ENCODE results near the gene CMTM6.
"Not testable (repeated sequence)": the region's sequence is repeated elsewhere in the genome, so short reads cannot be mapped to it uniquely, and the experiment has no call there.

The CMTM6 gene

DNA sequence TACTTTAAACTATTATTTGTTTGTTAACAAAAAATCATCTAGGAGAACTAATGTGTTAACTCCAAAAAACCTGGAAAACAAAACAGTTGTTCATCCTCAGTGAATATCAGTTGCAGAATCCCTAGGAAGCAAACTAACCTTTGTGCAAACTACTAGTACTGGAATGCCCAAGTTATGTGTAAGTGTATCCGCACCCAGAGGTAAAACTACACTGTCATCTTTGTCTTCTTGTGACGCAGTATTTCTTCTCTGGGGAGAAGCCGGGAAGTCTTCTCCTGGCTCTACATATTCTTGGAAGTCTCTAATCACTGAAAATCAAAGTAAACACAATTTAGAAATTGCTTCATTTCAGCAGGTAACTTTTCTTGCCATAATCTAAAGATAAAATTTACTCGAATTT, 38.2 kb upstream of the CMTM6 start:
- H3K36me3 ChIP-seq (ENCODE audit: control insufficient read depth in 4 of 4, insufficient read depth in 4 of 4, low read length in 3 of 4), result peaks cover 2 to 21% (median 10%) of the 10 kb centered on the region in 4 experiments
- DNase-seq, result no peak
- H3K9me3 ChIP-seq (ENCODE audit: control extremely low read depth in 1 of 5, control insufficient read depth in 4 of 5, insufficient read depth in 2 of 5, low read depth in 1 of 5, low read length in 4 of 5), result no peaks in the 10 kb centered on the region
- no peaks in the 10 kb centered on the region for H3K27me3 ChIP-seq (replicated peaks in 2 of 5; ENCODE audit: control insufficient read depth in 4 of 5, insufficient read depth in 5 of 5, low read length in 4 of 5)
- no peaks in the 10 kb centered on the region for H3K4me1 ChIP-seq (ENCODE audit: control extremely low read depth in 1 of 4, control insufficient read depth in 4 of 4, insufficient read depth in 4 of 4, low read length in 3 of 4)
- CTCF ChIA-PET, result no interaction called here
- H3K27ac ChIP-seq (ENCODE audit: insufficient read depth in 1 of 2, low read depth in 1 of 2, low read length in 2 of 2, poor library complexity in 1 of 2, severe bottlenecking in 2 of 2), result no peak overlapping the region
- H3K4me3 ChIP-seq (ENCODE audit: control insufficient read depth in 1 of 7, extremely low read depth in 1 of 7, insufficient read depth in 4 of 7, low read depth in 2 of 7, low read length in 6 of 7), result no peak overlapping the region
- POLR2A ChIA-PET, result no interaction called here
- WGBS (ENCODE audit: insufficient coverage), result 93% methylated on average over 3 of the region's 4 CpGs

DNA sequence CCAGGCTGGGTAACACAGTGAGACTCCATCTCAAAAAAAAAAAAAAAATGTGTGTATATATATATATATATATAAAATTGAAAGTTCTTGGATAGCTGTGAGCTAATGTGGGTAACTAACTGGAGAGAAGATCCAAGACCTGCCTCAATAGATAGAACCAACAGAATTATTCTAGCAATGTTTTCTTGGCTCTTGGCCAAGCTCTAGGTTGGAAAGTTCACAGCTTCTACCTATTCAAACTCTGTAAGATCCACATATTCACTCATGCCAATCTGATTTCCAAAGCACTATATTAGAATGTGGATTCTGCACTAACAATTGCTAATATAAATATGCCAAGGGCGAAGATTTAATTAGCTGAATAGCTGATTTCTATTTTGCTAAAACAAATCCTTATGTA, 29.8 kb upstream of the CMTM6 start:
- Histone ChIP-seq H3K27ac (ENCODE audit: insufficient read depth in 1 of 2, low read depth in 1 of 2, low read length in 2 of 2, poor library complexity in 1 of 2, severe bottlenecking in 2 of 2) (no peak overlapping the region), H3K36me3 (ENCODE audit: control insufficient read depth in 4 of 4, insufficient read depth in 4 of 4, low read length in 3 of 4) (peaks cover 12 to 40% (median 30%) of the 10 kb centered on the region in 4 experiments), H3K4me3 (ENCODE audit: control insufficient read depth in 1 of 7, extremely low read depth in 1 of 7, insufficient read depth in 4 of 7, low read depth in 2 of 7, low read length in 6 of 7) (no peak overlapping the region), H3K4me1 (ENCODE audit: control extremely low read depth in 1 of 4, control insufficient read depth in 4 of 4, insufficient read depth in 4 of 4, low read length in 3 of 4) (peaks cover 0 to 2% (median 0%) of the 10 kb centered on the region in 4 experiments), H3K9me3 (ENCODE audit: control extremely low read depth in 1 of 5, control insufficient read depth in 4 of 5, insufficient read depth in 2 of 5, low read depth in 1 of 5, low read length in 4 of 5) (no peaks in the 10 kb centered on the region), H3K27me3 (replicated peaks in 2 of 5; ENCODE audit: control insufficient read depth in 4 of 5, insufficient read depth in 5 of 5, low read length in 4 of 5) (no peaks in the 10 kb centered on the region)
- WGBS (ENCODE audit: insufficient coverage), result no CpG with 5 or more reads among the region's 1 CpG
- no peak for DNase-seq
- ChIA-PET CTCF (interaction anchor here (0.9 kb wide), 1 partner anchor 19 kb away, joined by 3 read pairs; no protein-coding TSS in a partner anchor), POLR2A (interaction anchor here (0.6 kb wide), 1 partner anchor 24 kb away, joined by 4 read pairs; no protein-coding TSS in a partner anchor)

DNA sequence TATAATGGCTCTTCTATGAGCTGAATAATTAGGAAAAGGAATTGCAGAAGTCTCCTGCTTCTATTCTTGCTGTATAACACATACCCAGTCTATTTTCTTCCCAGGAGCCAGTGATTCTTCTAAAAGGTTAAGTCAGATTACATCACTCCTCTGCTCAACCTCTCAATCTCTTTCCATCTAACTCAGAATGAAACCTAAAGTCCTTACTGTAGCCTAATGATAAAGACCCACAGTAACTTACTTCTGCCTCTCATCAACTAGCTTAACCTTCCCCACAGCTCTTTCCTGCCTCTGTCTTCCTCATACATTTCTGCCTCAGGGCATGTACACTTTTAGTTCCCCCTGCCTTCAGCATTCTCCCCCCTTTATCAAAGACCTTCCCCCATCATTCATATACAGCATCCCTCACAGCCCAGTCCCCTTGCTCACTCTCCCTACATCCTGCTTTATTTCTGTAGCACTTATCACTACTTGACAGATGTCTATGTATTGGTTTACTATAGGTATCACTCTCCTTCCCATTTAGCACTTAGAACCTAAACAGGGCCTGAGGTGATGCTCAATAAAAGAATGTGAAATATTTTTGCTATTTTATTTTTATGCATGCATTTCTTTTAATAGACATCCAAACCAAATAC, 28.5 kb upstream of the CMTM6 start:
- Histone ChIP-seq H3K27me3 (replicated peaks in 2 of 5; ENCODE audit: control insufficient read depth in 4 of 5, insufficient read depth in 5 of 5, low read length in 4 of 5) (no peaks in the 10 kb centered on the region), H3K4me1 (ENCODE audit: control extremely low read depth in 1 of 4, control insufficient read depth in 4 of 4, insufficient read depth in 4 of 4, low read length in 3 of 4) (peaks cover 0 to 2% (median 0%) of the 10 kb centered on the region in 4 experiments), H3K36me3 (ENCODE audit: control insufficient read depth in 4 of 4, insufficient read depth in 4 of 4, low read length in 3 of 4) (peaks cover 17 to 49% (median 35%) of the 10 kb centered on the region in 4 experiments), H3K9me3 (ENCODE audit: control extremely low read depth in 1 of 5, control insufficient read depth in 4 of 5, insufficient read depth in 2 of 5, low read depth in 1 of 5, low read length in 4 of 5) (no peaks in the 10 kb centered on the region), H3K27ac (ENCODE audit: insufficient read depth in 1 of 2, low read depth in 1 of 2, low read length in 2 of 2, poor library complexity in 1 of 2, severe bottlenecking in 2 of 2) (no peak overlapping the region), H3K4me3 (ENCODE audit: control insufficient read depth in 1 of 7, extremely low read depth in 1 of 7, insufficient read depth in 4 of 7, low read depth in 2 of 7, low read length in 6 of 7) (no peak overlapping the region)
- DNase-seq, result no peak
- CTCF ChIA-PET, result interaction anchor here (0.9 to 1.6 kb wide), 4 partner anchors 9 to 144 kb away, joined by 3 to 4 read pairs (median 3); no protein-coding TSS in a partner anchor
- POLR2A ChIA-PET, result no interaction called here

DNA sequence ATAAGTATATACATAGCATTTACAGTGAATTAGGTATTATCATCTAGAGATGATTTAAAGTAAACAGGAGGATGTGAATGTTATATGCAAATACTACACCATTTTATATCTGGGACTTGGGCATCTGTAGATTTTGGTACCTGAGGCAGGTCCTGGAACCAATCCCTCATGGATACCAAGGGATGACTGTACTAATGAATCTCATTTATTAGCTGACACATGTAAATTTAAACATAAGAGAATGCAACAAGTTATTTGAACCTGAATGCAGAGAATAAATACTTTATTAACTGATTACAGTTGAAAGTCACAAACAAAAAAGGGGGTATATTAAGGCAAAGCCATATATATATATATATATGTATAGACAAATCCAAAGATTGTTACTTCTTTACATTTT, 23.1 kb upstream of the CMTM6 start:
- peaks cover 17 to 40% (median 24%) of the 10 kb centered on the region in 4 experiments for H3K36me3 ChIP-seq (ENCODE audit: control insufficient read depth in 4 of 4, insufficient read depth in 4 of 4, low read length in 3 of 4)
- no peaks in the 10 kb centered on the region for H3K27me3 ChIP-seq (replicated peaks in 2 of 5; ENCODE audit: control insufficient read depth in 4 of 5, insufficient read depth in 5 of 5, low read length in 4 of 5)
- H3K4me1 ChIP-seq (ENCODE audit: control extremely low read depth in 1 of 4, control insufficient read depth in 4 of 4, insufficient read depth in 4 of 4, low read length in 3 of 4), result peaks cover 0 to 11% (median under 1%) of the 10 kb centered on the region in 4 experiments
- ChIA-PET POLR2A (no interaction called here), CTCF (no interaction called here)
- no peak for DNase-seq
- no peak overlapping the region for H3K4me3 ChIP-seq (ENCODE audit: control insufficient read depth in 1 of 7, extremely low read depth in 1 of 7, insufficient read depth in 4 of 7, low read depth in 2 of 7, low read length in 6 of 7)
- H3K9me3 ChIP-seq (ENCODE audit: control extremely low read depth in 1 of 5, control insufficient read depth in 4 of 5, insufficient read depth in 2 of 5, low read depth in 1 of 5, low read length in 4 of 5), result no peaks in the 10 kb centered on the region
- H3K27ac ChIP-seq (ENCODE audit: insufficient read depth in 1 of 2, low read depth in 1 of 2, low read length in 2 of 2, poor library complexity in 1 of 2, severe bottlenecking in 2 of 2), result no peak overlapping the region

DNA sequence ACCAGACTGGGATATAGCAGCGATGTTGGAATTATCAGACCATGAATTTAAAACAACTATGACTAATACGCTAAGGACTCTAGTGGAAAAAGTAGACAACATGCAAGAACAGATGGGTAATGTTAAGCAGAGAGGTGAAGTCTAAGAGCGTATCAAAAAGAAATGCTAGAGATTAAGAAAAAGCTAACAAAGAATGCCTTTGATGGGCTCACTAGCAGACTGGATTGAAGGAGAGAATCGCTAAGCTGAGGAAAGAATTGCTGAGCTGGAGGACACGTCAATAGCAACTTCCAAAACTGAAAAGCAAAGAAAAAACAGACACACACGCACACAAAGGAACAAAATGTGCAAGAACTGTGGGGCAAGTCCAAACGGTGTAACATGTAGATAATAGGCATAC, 20.0 kb upstream of the CMTM6 start:
- CTCF ChIA-PET, result interaction anchor here (0.9 to 2.7 kb wide), 2 partner anchors 8 to 12 kb away, joined by 4 to 8 read pairs; no protein-coding TSS in a partner anchor
- DNase-seq, result no peak
- POLR2A ChIA-PET, result no interaction called here
- H3K36me3 ChIP-seq (ENCODE audit: control insufficient read depth in 4 of 4, insufficient read depth in 4 of 4, low read length in 3 of 4), result peaks cover 7 to 26% (median 14%) of the 10 kb centered on the region in 4 experiments
- peaks cover 0 to 11% (median under 1%) of the 10 kb centered on the region in 4 experiments for H3K4me1 ChIP-seq (ENCODE audit: control extremely low read depth in 1 of 4, control insufficient read depth in 4 of 4, insufficient read depth in 4 of 4, low read length in 3 of 4)
- 67% methylated on average over 3 of the region's 7 CpGs for WGBS (ENCODE audit: insufficient coverage)
- no peak overlapping the region for H3K4me3 ChIP-seq (ENCODE audit: control insufficient read depth in 1 of 7, extremely low read depth in 1 of 7, insufficient read depth in 4 of 7, low read depth in 2 of 7, low read length in 6 of 7)
- H3K9me3 ChIP-seq (ENCODE audit: control extremely low read depth in 1 of 5, control insufficient read depth in 4 of 5, insufficient read depth in 2 of 5, low read depth in 1 of 5, low read length in 4 of 5), result no peaks in the 10 kb centered on the region
- no peaks in the 10 kb centered on the region for H3K27me3 ChIP-seq (replicated peaks in 2 of 5; ENCODE audit: control insufficient read depth in 4 of 5, insufficient read depth in 5 of 5, low read length in 4 of 5)
- no peak overlapping the region for H3K27ac ChIP-seq (ENCODE audit: insufficient read depth in 1 of 2, low read depth in 1 of 2, low read length in 2 of 2, poor library complexity in 1 of 2, severe bottlenecking in 2 of 2)

DNA sequence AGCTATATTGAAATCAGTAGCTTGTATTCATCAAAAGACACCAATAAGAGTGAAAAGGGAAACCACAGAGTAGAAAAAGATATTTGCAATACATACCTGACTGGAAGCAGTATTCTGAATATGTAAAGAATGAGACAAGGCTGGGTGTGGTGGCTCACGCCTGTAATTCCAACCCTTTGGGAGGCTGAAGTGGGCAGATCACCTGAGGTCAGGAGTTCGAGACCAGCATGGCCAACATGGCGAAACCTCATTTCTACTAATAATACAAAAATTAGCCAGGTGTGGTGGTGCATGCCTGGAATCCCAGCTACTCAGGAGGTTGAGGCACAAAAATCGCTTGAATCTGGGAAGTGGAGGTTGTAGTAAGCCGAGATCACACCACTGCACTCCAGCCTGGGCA, 16.3 kb upstream of the CMTM6 start:
- H3K36me3 ChIP-seq (ENCODE audit: control insufficient read depth in 4 of 4, insufficient read depth in 4 of 4, low read length in 3 of 4); DNase-seq; H3K27ac ChIP-seq (ENCODE audit: insufficient read depth in 1 of 2, low read depth in 1 of 2, low read length in 2 of 2, poor library complexity in 1 of 2, severe bottlenecking in 2 of 2); H3K27me3 ChIP-seq (replicated peaks in 2 of 5; ENCODE audit: control insufficient read depth in 4 of 5, insufficient read depth in 5 of 5, low read length in 4 of 5); POLR2A ChIA-PET; H3K4me3 ChIP-seq (ENCODE audit: control insufficient read depth in 1 of 7, extremely low read depth in 1 of 7, insufficient read depth in 4 of 7, low read depth in 2 of 7, low read length in 6 of 7); H3K9me3 ChIP-seq (ENCODE audit: control extremely low read depth in 1 of 5, control insufficient read depth in 4 of 5, insufficient read depth in 2 of 5, low read depth in 1 of 5, low read length in 4 of 5): not testable (repeated sequence)
- CTCF ChIA-PET, result interaction anchor here (0.6 to 1.0 kb wide), 5 partner anchors 8 to 150 kb away, joined by 3 to 4 read pairs (median 3); no protein-coding TSS in a partner anchor
- WGBS (ENCODE audit: insufficient coverage), result no CpG with 5 or more reads among the region's 5 CpGs
- peaks cover 0 to 17% (median 3%) of the 10 kb centered on the region in 4 experiments for H3K4me1 ChIP-seq (ENCODE audit: control extremely low read depth in 1 of 4, control insufficient read depth in 4 of 4, insufficient read depth in 4 of 4, low read length in 3 of 4)

DNA sequence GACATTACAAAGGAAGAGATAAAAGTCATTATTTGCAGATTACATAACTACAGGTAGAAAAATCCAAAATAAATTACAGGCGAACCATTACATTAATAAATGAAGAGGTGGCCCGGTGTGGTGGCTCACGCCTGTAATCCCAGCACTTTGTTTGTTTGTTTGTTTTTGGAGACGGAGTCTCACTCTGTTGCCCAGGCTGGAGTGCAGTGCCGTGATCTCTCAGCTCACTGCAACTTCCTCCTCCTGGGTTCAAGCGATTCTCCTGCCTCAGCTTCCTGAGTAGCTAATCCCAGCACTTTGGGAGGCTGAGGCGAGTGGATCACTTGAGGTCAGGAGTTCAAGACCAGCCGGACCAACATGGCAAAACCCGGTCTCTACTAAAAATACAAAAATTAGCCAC, 14.1 kb upstream of the CMTM6 start:
- Histone ChIP-seq H3K4me3 (ENCODE audit: control insufficient read depth in 1 of 7, extremely low read depth in 1 of 7, insufficient read depth in 4 of 7, low read depth in 2 of 7, low read length in 6 of 7) (peak overlapping the region in 3 of 7 experiments; percentile 42 to 57 (median 47)), H3K27ac (ENCODE audit: insufficient read depth in 1 of 2, low read depth in 1 of 2, low read length in 2 of 2, poor library complexity in 1 of 2, severe bottlenecking in 2 of 2) (peak overlapping the region in 1 of 2 experiments; percentile 49)
- H3K36me3 ChIP-seq (ENCODE audit: control insufficient read depth in 4 of 4, insufficient read depth in 4 of 4, low read length in 3 of 4); H3K27me3 ChIP-seq (replicated peaks in 2 of 5; ENCODE audit: control insufficient read depth in 4 of 5, insufficient read depth in 5 of 5, low read length in 4 of 5); DNase-seq; H3K4me1 ChIP-seq (ENCODE audit: control extremely low read depth in 1 of 4, control insufficient read depth in 4 of 4, insufficient read depth in 4 of 4, low read length in 3 of 4); H3K9me3 ChIP-seq (ENCODE audit: control extremely low read depth in 1 of 5, control insufficient read depth in 4 of 5, insufficient read depth in 2 of 5, low read depth in 1 of 5, low read length in 4 of 5); POLR2A ChIA-PET: not testable (repeated sequence)
- CTCF ChIA-PET, result interaction anchor here (1.1 kb wide), 1 partner anchor 36 kb away, joined by 4 read pairs; no protein-coding TSS in a partner anchor
- 33% methylated on average over 3 of the region's 9 CpGs for WGBS (ENCODE audit: insufficient coverage)
